Skeletal muscle tissue (tissue), 4 donors: Measurements from ENCODE around the gene SLC35B4. TPM values are rescaled to one million over a fixed set of nuclear protein-coding genes. Genes with fewer than 3 reads are reported as not detected.

ENCODE experiments used
- H3K27ac ChIP-seq: one replicate; pipeline ENCODE4 v1.7.0; 2013; ENCODE audit warnings: mild to moderate bottlenecking, low read depth, low read length, inconsistent platforms
- H3K27me3 ChIP-seq, 3 donors: one replicate each; pipeline ENCODE4 v1.7.0; 2013; ENCODE audit warnings: low read length in 3 of 3; ENCODE audit not compliant: control insufficient read depth in 3 of 3, insufficient read depth in 3 of 3
- H3K36me3 ChIP-seq, 3 donors: one replicate each; pipeline ENCODE4 v1.7.0; 2013; ENCODE audit warnings: low read length in 3 of 3; ENCODE audit not compliant: control insufficient read depth in 3 of 3, insufficient read depth in 3 of 3
- H3K4me1 ChIP-seq, 3 donors: one replicate each; pipeline ENCODE4 v1.7.0; 2013; ENCODE audit warnings: low read length in 3 of 3, mild to moderate bottlenecking in 3 of 3; ENCODE audit not compliant: control insufficient read depth in 3 of 3, insufficient read depth in 3 of 3
- H3K4me3 ChIP-seq, 3 donors: one replicate each; pipeline ENCODE4 v1.7.0; 2013; ENCODE audit warnings: low read length in 3 of 3
- H3K9ac ChIP-seq, 3 donors: one replicate each; pipeline ENCODE4 v1.7.0; 2013; ENCODE audit warnings: low read length in 3 of 3, mild to moderate bottlenecking in 3 of 3, moderate library complexity in 2 of 3, low read depth in 1 of 3
- H3K9me3 ChIP-seq, 3 donors: one replicate each; pipeline ENCODE4 v1.7.0; 2013; ENCODE audit warnings: low read length in 3 of 3; ENCODE audit not compliant: control insufficient read depth in 3 of 3
- total RNA-seq: library from RNA; depleted of rRNA; stranded (reverse); fragments of >200 nt; gene quantifications from one replicate; pipeline ENCODE4 v1.2.3, GENCODE V29; 2014
- donor health status: Osteomylitis.

The SLC35B4 gene
- total RNA-seq, 1 donor from 2014 or later = 6.8 TPM

- H3K9me3 ChIP-seq = no peaks in the 10 kb centered on the region
- H3K4me1 ChIP-seq = no peaks in the 10 kb centered on the region
- H3K27ac ChIP-seq = no peak overlapping the region
- H3K9ac ChIP-seq = no peak overlapping the region
- H3K36me3 ChIP-seq = no peaks in the 10 kb centered on the region
- H3K4me3 ChIP-seq = no peak overlapping the region
- H3K27me3 ChIP-seq = peaks cover 0 to 5% (median 4%) of the 10 kb centered on the region in 3 donors
Measured at GRCh38 chr7:134333943-134334342, 17.2 kb upstream of the SLC35B4 start.

GRCh38 chr7:134332892-134333291 is 16.2 kb upstream of the SLC35B4 start:
- Histone ChIP-seq H3K9ac (no peak overlapping the region), H3K4me1 (no peaks in the 10 kb centered on the region), H3K9me3 (no peaks in the 10 kb centered on the region), H3K27me3 (peaks cover 0 to 5% (median 4%) of the 10 kb centered on the region in 3 donors), H3K36me3 (no peaks in the 10 kb centered on the region), H3K4me3 (no peak overlapping the region), H3K27ac (no peak overlapping the region)

GRCh38 chr7:134331393-134331792 is 14.7 kb upstream of the SLC35B4 start:
- H3K27me3 ChIP-seq = peaks cover 0 to 5% (median 4%) of the 10 kb centered on the region in 3 donors
- no peaks in the 10 kb centered on the region for H3K9me3 ChIP-seq
- no peak overlapping the region for H3K9ac ChIP-seq
- no peaks in the 10 kb centered on the region for H3K36me3 ChIP-seq
- no peak overlapping the region for H3K4me3 ChIP-seq
- H3K27ac ChIP-seq = no peak overlapping the region
- H3K4me1 ChIP-seq = no peaks in the 10 kb centered on the region

- no peak overlapping the region for H3K9ac ChIP-seq
- no peak overlapping the region for H3K27ac ChIP-seq
- H3K36me3 ChIP-seq = no peaks in the 10 kb centered on the region
- H3K4me1 ChIP-seq = no peaks in the 10 kb centered on the region
- no peaks in the 10 kb centered on the region for H3K9me3 ChIP-seq
- H3K27me3 ChIP-seq = peaks cover 0 to 5% (median 4%) of the 10 kb centered on the region in 3 donors
- H3K4me3 ChIP-seq = no peak overlapping the region
Measured at GRCh38 chr7:134330974-134331373, 14.2 kb upstream of the SLC35B4 start.

- H3K27me3 ChIP-seq = peaks cover 0 to 5% (median 4%) of the 10 kb centered on the region in 3 donors
- no peaks in the 10 kb centered on the region for H3K4me1 ChIP-seq
- no peaks in the 10 kb centered on the region for H3K36me3 ChIP-seq
Measured at GRCh38 chr7:134329614-134330346, 13.1 kb upstream of the SLC35B4 start.

GRCh38 chr7:134328900-134329299 is 12.2 kb upstream of the SLC35B4 start:
- peaks cover 0 to 5% (median 4%) of the 10 kb centered on the region in 3 donors for H3K27me3 ChIP-seq
- no peak overlapping the region for H3K9ac ChIP-seq

More at GRCh38 chr7:134329614-134330346, 13.1 kb upstream of the SLC35B4 start:
- Histone ChIP-seq H3K4me3 (no peak overlapping the region), H3K9me3 (no peaks in the 10 kb centered on the region), H3K27ac (no peak overlapping the region), H3K9ac (no peak overlapping the region)

GRCh38 chr7:134327896-134328295 is 11.2 kb upstream of the SLC35B4 start:
- no peak overlapping the region for H3K27ac ChIP-seq
- no peaks in the 10 kb centered on the region for H3K9me3 ChIP-seq
- no peak overlapping the region for H3K9ac ChIP-seq
- peaks cover 0 to 5% (median 4%) of the 10 kb centered on the region in 3 donors for H3K27me3 ChIP-seq
- no peak overlapping the region for H3K4me3 ChIP-seq
- H3K4me1 ChIP-seq = no peaks in the 10 kb centered on the region
- no peaks in the 10 kb centered on the region for H3K36me3 ChIP-seq

More at GRCh38 chr7:134328900-134329299, 12.2 kb upstream of the SLC35B4 start:
- H3K9me3 ChIP-seq = no peaks in the 10 kb centered on the region
- H3K27ac ChIP-seq = no peak overlapping the region
- H3K4me1 ChIP-seq = no peaks in the 10 kb centered on the region
- H3K4me3 ChIP-seq = no peak overlapping the region
- H3K36me3 ChIP-seq = no peaks in the 10 kb centered on the region

GRCh38 chr7:134324107-134324506 is 7.4 kb upstream of the SLC35B4 start:
- H3K36me3 ChIP-seq = no peaks in the 10 kb centered on the region
- H3K27me3 ChIP-seq = peaks cover 0 to 5% (median 3%) of the 10 kb centered on the region in 3 donors
- no peak overlapping the region for H3K4me3 ChIP-seq
- H3K9me3 ChIP-seq = no peaks in the 10 kb centered on the region
- H3K27ac ChIP-seq = no peak overlapping the region
- H3K4me1 ChIP-seq = no peaks in the 10 kb centered on the region
- no peak overlapping the region for H3K9ac ChIP-seq

GRCh38 chr7:134320201-134320600 is 3.5 kb upstream of the SLC35B4 start:
- Histone ChIP-seq H3K36me3 (no peaks in the 10 kb centered on the region), H3K9ac (no peak overlapping the region), H3K27ac (no peak overlapping the region), H3K4me3 (no peak overlapping the region), H3K27me3 (peaks cover 0 to 5% (median 3%) of the 10 kb centered on the region in 3 donors), H3K9me3 (no peaks in the 10 kb centered on the region), H3K4me1 (peaks cover 2 to 13% (median 5%) of the 10 kb centered on the region in 3 donors)

- Histone ChIP-seq H3K4me1 (peaks cover 2 to 13% (median 5%) of the 10 kb centered on the region in 3 donors), H3K4me3 (no peak overlapping the region), H3K27ac (no peak overlapping the region), H3K9me3 (no peaks in the 10 kb centered on the region), H3K9ac (no peak overlapping the region), H3K27me3 (peaks cover 0 to 5% (median 3%) of the 10 kb centered on the region in 3 donors), H3K36me3 (no peaks in the 10 kb centered on the region)
Measured at GRCh38 chr7:134318443-134318842, 1.7 kb upstream of the SLC35B4 start.
